Stimulated activated CD4-positive, alpha-beta T cell treated with anti-CD3 and anti-CD28 coated beads, Interleukin-15, amount 100 ng/mL, for 24 hours (primary cell): Measurements from ENCODE around the gene PAPPA.

Experiments
- DNase-seq: peaks from one replicate; pipeline ENCODE4 v3.0.0-alpha.2; 2020

Gene PAPPA

DNA sequence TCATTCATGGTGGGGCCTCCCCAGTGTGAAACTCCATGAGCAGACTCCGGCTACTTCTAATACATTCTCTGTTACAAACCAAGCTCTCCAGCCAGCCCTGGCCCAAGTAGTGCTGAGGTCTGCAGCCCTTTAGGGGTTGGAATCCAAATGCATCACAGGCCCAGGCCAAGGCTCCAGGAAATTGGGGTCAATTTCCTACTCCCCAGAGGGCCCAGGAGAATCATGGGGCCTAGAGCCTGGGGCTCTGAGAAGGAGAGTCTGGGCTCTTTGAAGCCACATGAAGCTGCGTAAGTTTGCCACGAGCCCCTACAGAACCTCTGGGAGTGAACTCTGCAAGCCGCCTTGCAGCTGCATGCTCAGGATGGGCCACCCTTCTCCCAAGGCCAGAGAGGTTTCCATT lies 206.4 kb downstream of the PAPPA start:
- no peak for DNase-seq

DNA sequence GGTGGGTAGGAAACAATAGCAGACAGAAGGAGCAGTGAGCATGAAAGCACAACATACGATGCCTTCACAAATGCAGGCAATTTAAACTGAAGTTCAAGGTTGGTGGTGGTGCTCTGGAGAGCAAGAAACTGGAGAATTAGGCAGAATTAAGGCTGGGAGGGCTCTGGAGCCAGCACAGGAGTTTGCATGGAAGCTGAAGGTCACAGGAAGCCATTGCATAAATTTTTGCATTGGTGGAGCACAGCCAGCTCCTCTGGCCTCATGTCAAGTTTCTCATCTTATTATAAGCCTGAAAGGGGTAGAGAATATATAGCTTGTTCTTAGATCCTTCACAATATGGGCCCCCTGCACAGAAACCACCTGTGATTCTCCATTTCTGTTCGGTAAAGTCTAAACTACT lies 207.4 kb downstream of the PAPPA start:
- DNase-seq = no peak

DNA sequence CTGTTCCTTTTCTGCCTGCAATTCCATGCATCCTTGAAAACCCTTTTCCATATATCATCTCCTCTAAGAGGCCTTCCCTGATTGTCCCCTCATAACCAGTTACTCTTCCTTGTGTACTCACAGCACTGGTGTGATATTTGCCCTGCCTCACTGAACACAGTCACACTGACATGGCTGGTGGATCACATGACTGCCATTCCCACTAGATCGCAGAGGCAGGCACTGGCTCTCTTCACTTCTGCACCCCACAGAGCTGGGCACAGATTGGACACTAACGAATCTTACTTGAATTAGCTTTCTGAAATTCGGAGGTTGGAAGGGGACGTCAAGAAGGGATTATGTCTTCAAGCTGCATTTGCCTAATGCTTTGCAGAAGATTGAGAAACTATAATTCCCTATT lies 208.0 kb downstream of the PAPPA start:
- DNase-seq = no peak

DNA sequence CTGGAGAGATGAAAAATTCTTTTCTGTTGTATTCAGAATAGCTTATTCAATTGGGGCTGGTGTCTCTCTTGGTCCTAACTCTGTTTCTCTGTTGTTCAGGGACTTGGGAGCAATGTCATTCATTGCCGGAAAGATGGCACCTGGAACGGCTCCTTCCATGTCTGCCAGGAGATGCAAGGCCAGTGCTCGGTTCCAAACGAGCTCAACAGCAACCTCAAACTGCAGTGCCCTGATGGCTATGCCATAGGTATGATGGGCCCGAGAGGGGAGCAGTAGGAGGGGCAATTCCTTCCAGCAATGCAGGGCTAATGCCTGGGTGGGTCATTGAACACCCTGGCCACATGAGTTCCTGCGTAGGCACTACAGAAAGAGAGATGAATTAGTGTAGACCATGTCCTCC lies 208.9 kb downstream of the PAPPA start:
- DNase-seq = no peak

DNA sequence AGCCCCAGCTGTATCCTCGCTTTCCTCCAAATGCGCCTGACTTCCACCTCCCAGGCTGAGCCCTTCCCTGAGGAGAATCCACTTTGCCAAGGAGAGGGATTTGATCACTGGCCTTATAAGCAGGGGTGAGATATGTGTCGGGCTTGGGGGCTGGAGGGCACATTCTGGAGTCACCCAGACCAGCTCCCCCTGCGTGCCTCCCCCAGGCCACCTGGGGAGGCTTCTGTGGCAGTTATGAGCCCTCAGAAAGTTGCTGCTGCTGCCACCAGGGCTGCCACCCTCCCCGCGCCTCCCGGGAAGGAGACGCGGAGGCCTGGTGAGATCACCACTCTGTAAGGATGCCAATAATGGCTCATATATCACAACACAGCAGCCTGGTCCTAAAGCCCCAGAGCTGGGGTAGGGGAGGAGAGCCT lies 211.5 kb downstream of the PAPPA start:
- no peak for DNase-seq

DNA sequence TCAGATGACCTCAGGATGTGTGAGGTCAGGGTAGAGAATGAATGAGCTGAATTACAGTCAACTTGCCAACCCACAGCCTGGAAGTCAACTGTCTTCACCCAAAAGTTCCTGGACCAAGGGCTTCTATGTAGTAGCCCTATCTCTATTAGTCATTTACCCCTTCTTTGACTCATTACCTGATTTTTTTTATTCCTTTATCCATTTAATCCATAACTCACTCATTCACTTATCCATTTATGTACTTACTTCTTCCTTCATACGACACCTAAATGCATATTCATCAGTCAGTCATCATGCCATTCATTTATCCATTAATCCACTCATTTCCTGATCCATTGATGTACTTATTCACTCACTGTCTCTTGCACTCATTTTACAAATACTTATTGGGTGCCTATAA lies 212.7 kb downstream of the PAPPA start:
- DNase-seq = no peak

DNA sequence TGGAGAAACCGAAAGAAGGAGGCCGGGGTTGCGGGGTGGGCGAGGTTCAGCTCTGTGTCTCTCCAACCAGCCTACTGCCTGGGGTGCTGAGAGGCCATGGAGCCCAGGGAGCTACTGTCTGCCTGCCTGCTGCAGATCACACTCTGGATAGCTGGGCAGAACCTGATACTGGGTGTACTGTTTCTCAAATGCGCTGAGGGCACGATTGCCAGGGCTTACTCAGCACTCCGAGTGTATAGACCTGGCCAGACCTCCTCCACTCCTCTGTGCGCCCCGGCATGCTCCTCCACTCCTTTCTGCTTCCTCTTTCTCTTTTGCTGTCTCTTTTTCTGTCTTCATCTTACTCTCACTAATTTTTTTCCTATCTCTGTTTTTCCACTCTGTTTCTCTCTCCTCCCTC lies 215.1 kb downstream of the PAPPA start:
- DNase-seq = no peak

DNA sequence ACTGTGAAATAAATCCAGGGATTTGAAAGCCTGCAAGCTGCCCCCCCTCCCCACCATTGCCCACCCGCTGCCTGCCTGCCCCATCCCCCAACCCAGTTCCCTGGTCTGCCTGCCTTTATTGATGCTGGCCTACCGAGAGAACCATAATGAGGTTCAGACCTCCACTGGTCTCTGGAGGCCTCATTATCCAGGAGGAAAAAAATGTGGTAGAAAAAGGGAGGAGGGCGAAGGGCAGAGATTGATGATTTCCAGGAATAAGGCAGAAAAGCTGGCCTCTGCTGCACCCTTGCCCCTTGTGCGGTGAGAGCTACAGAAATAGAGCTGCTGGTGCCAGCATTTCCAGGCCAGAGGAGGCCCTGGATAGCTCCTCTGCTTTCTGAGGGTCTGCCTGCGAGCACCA lies 216.1 kb downstream of the PAPPA start:
- DNase-seq = no peak

DNA sequence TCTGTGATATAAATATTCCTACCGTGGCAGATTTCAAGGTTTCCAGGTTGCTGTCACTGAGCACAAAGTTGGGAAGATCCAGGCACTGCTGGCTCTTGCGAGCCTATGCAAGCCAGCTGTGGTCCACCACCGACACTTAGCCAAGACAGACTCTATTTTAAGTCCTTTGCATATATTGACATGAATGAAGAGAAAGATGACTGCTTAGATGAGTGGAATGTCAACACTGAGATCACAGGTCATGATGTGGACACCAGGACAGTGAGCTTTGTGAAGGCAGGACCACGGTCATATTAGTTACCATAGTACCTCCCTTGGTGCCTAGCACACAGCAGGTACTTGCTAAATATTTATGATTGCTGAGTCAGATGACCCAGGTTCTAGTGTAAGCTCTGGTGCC lies 217.0 kb downstream of the PAPPA start:
- no peak for DNase-seq

DNA sequence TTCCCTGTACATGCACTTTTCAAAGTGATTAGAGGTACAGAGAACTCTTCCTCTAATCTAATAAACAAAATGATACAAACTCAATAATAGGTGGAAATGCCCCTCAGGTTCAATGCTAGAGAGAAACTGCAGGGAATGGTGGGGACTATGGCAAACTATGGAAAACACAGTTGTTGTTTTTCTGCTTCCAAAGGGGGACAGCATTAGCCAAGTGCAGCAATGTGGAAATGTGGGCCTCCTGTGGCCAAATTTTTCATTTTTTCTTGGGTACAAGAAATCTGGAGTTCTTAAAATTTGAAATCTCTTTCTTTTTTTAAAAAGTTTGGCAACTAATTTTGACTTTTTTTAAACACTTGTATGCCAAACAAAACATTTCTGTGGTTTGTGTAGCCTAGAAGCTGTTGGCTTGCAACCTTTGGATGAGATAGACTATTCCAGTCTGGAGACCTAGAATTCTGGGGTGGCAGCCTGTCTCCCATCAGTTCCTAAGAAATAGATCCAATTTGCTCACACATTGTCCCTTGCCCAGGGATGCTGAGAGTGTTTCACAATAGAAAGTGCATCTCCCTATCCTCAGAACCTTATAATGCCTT lies 218.6 kb downstream of the PAPPA start:
- DNase-seq = no peak

DNA sequence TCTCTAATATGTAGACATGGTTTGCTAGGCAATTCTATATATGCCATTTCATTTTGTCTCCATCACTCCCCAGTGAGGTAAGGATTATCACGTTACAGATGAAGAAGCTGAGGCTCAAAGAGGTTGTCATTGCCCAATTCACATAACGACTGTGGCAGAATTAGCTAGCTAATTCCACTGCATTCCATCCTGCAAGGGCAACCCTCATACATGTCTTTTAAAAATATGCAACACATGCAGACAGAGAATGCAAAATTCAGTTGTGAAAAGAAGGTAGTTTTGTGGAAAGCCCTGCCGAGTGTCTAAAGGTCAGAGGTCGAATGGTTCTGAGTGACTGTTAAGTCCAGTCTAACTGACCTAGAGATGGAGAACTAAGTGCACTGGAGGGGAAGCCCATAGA lies 219.2 kb downstream of the PAPPA start:
- DNase-seq = no peak

DNA sequence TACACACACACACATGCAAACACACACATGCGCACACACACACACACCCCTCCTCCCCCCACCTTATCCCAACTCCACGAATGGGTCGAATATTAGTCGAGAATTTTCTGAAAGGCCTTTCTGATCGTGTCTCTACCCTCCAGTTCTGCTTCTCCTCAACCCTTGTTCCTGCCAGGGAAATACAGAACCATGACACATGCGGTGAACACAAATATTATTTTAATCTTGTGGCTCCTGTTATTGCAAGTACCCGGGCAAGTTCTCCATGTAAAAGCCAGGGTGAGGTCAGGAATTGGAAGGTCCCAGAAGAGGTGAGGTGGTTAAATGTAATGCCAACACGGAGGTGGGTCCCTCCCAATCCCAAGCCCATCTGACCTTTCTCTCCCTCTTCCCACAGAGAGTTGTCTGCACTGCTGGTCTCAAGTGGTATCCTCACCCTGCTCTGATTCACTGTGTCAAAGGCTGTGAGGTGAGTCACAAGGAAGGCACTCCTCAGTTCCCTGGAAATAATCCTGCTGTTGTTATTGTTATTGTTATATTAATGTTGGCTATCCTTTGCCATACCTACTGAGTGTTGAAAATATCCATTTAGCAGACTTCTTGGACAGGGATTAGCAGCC lies 223.7 kb downstream of the PAPPA start:
- DNase-seq = no peak

DNA sequence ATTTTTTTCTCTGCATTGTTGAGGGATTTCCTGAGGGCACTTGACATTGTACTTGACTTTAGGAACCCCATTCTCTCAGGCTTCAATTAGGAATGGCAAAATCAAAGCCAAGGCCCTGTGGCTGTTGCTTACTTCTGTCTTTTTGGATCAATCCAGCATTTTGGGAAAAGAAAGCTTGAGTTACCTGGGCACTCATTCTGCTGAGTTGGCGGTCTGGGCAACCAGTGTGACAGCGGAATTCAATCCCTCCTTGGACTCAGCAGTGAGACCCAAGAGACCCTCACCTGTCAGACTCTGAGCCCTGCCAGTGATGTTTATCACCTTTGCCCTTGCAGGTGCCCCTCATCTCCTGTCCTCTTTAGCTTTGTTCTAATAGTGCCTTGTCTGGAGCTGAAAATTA lies 225.3 kb downstream of the PAPPA start:
- no peak for DNase-seq

DNA sequence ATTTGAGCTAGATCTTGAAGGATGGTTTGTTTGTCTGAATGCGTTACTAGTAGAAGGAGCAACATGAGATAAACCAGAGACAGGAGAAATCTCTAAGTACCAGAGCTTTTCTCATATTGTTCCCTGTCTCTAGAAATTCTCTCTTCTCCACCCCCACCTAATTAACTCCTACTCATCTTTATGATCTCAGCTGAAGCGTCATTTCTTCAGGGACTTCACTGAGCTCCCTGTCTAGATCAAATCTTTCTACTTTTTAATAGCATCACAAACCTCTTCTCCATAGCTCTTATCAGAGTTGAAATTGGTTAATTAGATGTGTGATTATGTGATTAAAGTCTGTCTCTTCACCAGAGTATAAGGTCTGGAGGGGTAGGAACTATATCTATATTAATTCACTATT lies 226.2 kb downstream of the PAPPA start:
- DNase-seq = no peak

DNA sequence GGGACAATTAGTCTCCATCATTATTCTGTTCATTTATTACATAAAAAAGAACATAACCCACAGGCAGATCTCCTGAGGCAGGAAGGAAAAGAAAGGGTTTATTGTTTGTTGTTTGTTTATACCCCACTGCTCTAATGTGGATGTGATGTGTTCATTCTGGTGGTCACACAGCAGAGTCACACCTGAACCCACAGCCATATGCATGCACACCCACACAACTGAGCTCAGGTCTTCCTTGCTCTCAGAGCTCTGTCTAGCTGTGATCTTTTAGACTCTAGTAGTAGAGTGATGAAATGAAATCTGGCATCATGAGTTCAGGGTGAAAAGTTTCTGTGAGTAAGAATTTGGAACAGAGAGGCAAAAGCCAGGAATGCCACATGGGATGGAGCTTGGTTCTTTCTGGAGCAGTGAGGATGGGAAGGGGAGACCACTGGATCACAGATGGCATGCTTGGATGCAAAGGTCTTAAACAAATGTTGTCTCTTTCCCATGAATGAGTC lies 227.0 kb downstream of the PAPPA start:
- DNase-seq = no peak

DNA sequence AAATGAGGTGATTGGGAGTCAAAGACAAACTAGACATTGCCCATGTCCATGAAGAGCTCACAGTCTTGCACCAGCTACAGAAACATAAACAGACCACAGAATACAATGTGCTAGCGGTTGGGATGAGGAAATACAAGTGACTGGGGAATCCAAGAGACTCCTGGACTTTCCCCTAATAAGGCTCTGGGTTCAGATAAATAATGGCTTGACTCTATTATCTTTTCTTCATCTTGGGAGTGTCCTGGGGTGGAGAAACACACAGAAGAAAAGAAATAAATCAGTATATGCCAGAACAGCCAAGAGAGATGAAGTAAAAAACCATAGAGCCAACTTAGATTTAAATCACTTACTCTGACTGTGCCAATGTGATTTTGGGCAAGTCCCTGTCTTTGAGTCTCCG lies 227.8 kb downstream of the PAPPA start:
- no peak for DNase-seq

DNA sequence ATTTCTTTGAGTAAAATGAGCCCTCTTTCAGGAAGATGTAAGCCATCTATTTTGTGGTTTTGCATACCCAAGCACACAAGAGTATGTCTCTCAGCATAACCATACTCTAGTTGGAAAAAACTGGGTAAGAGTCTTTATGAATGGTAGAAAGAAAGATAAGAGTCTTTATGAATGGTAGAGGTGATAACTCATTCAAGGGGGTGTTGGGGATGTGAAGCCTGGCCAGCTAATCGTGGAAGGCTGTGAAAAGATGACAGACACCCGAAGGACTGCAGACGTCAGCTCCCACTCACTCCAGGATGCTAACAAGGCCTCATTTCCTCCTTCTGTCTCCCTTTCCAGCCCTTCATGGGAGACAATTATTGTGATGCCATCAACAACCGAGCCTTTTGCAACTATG lies 228.5 kb downstream of the PAPPA start:
- no peak for DNase-seq

DNA sequence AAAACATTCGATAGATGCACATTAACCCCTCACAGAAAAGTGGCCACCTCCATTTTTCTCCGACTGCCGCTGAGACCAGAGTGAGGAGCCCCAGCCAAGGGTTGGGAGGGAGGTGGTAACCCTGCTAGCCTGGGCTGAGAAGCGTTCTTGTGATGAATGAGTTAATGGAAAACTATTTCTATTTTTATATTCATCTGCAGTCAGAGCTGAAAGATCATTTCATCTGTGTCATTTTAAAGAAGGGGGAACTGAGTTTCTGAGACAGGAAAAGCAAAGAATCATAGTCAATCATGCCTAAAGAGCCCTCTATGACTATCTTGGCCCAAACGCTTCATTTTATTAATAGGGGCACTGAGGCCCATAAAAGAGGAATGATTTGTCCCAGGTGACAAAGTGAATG lies 229.5 kb downstream of the PAPPA start:
- no peak for DNase-seq

DNA sequence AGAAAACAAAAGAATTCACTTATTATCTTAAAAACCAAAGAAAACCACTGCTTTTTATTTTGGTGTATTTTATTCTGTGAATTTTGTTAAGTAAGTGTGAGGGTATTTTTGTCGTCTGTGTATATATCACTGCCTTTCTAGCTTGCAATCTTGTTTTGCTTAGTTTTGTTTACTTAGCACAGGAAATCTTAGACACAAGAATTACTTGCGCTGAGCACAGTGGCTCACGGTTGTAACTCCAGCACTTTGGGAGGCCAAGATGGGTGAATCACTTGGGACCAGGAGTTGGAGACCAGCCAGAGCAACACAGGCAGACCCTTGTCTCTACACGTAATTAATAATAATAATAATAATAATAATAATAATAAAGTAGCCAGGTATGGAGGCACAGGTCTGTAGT lies 230.3 kb downstream of the PAPPA start:
- no peak for DNase-seq

DNA sequence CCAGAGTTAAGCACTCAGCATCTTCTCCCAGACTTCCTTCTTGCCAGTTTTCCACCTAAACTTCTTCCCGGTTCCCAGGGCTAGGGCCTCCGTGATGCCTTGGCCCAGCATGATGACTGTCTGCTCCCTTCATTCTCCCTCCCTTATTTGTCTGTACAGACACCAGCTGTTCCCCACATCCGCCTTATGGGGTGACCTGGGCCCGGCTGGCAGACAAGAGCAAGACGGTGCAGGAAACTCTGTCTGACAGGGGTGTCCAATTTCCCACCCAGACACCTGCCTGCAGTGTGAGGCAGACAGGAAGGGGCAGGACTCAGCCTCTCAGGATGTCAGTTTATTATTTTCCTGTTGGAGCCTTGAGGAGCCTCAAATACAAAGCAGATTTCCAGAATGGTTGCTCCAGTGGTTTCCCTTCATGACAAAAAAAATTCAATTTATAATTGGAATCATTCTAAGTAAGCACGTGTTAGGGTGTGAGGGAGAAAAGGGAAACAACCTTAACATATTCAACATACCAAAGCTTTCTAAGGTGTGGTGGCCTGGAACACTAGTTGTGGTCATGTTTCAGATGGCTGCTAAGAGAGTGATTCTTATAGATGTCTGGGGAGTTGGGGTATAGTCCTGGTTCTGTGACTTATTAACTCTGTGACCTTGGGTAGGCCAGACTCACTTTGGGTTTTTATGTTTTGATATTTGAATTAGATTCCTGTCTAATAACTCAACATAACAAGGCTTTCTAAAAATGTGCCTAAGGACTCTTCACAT lies 234.5 kb downstream of the PAPPA start:
- no peak for DNase-seq

DNA sequence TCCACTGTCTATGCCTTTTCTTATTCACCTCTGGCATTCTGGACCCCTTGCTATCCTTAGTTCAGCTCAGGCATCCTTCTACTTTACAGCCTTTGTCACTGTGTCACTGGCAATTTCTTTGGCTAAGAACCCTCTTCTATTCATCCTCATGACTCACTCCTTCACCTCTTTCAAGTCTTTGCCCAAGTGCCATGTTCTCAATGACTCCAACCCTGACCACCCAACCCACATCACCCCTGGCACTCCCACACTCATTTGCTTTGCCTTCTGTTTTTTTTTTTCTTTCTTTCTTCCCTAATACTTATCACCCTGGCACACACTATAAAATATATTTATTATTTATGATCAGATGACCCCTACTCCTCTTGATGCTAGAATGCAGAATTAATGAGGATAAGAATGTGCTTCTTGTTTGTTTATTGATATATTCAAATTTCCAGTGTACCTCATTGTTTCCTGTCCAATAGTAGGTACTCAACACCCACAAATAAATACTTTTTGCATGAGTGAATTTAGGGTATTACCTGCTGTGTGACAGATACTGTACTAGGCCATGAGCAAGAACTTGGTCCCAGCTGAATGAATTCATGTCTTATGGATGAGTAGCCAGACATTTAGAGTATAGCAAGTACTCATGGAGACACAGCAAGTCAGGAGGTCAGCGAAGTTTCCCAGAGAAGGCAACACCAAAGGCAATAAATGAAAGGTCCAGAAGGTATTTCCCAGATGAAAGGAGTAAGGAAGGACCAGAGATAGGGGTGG lies 236.1 kb downstream of the PAPPA start:
- no peak for DNase-seq

DNA sequence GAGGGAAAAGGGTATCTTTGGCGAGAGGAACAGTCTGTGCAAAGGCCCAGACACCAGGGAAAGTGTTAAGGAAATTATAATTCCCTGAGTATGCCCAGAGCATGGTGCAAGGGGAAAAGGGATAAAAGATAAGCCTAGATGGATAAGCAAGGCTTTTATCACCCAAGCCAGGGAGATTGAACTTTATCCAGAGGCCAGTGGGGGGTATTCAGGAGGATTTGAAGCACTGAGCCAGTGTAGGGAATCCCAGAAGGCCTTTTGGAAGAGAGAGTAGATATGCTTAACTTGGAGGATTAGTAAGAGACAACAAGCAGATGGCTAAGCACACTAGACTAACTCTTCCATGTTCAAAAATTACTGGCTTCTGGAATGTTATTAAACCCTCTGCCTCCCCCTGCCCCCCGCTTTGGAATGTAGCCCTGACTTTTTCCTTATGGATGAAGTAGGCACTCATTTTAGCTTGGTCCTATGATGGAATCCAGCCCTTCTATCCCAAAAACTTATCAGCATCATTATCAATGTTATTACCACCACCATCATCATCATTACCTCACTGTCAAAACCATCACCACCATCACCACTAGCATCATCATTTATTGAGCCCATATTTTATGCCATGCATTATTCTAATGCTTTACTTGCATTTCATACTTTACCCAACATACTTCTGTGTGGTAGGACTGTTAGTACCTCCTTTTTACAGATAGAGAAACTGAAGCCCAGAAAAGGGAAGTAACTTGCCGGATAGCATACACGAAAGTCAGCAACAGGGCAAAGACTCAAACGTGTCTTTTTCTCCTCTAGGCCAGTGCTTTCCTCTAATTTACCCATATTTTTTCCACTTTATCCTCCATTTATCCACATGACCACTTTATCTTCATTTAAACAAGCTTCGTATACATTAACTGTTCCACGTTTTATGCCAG lies 237.0 kb downstream of the PAPPA start:
- no peak for DNase-seq
